HepG2 (cell line): Measurements from ENCODE around the gene TTLL13. TPM values are rescaled to one million over a fixed set of nuclear protein-coding genes. Genes with fewer than 3 reads are reported as not detected.

ENCODE experiments used
- FOXK1 ChIP-seq: sonication (generic); formaldehyde crosslinking; IDR thresholded peaks from 2 replicates; pipeline ENCODE4 v1.4.0; 2020; ENCODE audit warnings: low read depth, missing genetic modification reagents, borderline replicate concordance
- HNF4G ChIP-seq, 2 experiments: sonication (generic) in 1 of 2; formaldehyde crosslinking in 1 of 2; IDR thresholded peaks; 2 replicates each; pipeline versions ENCODE4 v1.4.0 to v1.6.1; 2011 to 2020; ENCODE audit warnings: borderline replicate concordance in 2 of 2, low read depth in 2 of 2, mild to moderate bottlenecking in 2 of 2, low read length in 1 of 2, missing genetic modification reagents in 1 of 2, moderate library complexity in 1 of 2
- polyA plus RNA-seq, 8 experiments: library from polyadenylated mRNA; depleted of rRNA in 3 of 8; stranded (reverse) in 7 of 8; unstranded in 1 of 8; fragments of >200 nt; fragmentation: Illumina TruSeq in 4 of 8; extraction: Trizol in 4 of 8; gene quantifications; 2 replicates each; pipeline versions ENCODE4 v1.2.1 to v1.2.3, GENCODE V29; 2011 to 2016; ENCODE audit warnings: low read depth in 4 of 8, missing spikeins in 1 of 8, mixed read lengths in 1 of 8; ENCODE audit not compliant: insufficient read depth in 1 of 8
- total RNA-seq, 5 experiments: library from RNA; depleted of rRNA; stranded (reverse); fragments of >200 nt; fragmentation: Illumina TruSeq; extraction: Trizol; gene quantifications; 2 replicates each; pipeline ENCODE4 v1.2.3, GENCODE V29; 2016; ENCODE audit warnings: low read depth in 1 of 5
- TF ChIP-seq, protein P1 (sequence below): sonication (generic); formaldehyde crosslinking; IDR thresholded peaks from 2 replicates; pipeline ENCODE4 v1.4.0; 2020; ENCODE audit warnings: missing genetic modification reagents, borderline replicate concordance
- TF ChIP-seq, protein P2 (sequence below): IDR thresholded peaks from 2 replicates; pipeline ENCODE4 v1.6.1; 2012; ENCODE audit warnings: inconsistent platforms
- TF ChIP-seq, protein P3 (sequence below): sonication (generic); formaldehyde crosslinking; IDR thresholded peaks from 2 replicates; pipeline ENCODE4 v1.4.0; 2020; ENCODE audit warnings: mild to moderate bottlenecking, missing genetic modification reagents, borderline replicate concordance
- TF ChIP-seq, protein P4 (sequence below): sonication (generic); formaldehyde crosslinking; IDR thresholded peaks from 2 replicates; pipeline ENCODE4 v1.9.0; 2021; ENCODE audit warnings: missing genetic modification reagents, mild to moderate bottlenecking, borderline replicate concordance

TTLL13 gene
- total and polyA plus RNA-seq, 2 of the 13 experiments (the other 11 are each of a cell fraction or from before 2014, with no cell fraction given) = 0.07 to 0.29 TPM

DNA sequence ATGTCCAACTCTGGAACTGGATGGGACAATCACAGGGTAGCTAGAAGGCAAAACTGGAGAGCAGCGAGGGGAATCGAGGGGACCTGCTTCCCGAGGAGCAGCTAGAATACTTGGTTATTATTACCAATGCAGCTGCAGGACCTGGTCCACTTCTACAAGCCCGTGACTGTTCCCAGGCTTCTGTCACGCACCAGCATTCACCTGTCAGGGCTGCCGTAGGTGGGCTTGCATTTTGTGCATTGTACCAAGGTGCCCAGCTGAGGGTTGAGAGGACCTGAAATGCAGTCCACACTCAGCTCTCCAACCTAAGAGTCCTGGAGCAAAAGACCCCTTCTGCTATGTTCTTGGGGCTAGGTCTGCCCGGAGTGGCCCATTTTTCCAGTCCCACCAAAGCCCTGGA lies 45.9 kb upstream of the TTLL13 start (continued):
- TF ChIP-seq, protein P1, sequence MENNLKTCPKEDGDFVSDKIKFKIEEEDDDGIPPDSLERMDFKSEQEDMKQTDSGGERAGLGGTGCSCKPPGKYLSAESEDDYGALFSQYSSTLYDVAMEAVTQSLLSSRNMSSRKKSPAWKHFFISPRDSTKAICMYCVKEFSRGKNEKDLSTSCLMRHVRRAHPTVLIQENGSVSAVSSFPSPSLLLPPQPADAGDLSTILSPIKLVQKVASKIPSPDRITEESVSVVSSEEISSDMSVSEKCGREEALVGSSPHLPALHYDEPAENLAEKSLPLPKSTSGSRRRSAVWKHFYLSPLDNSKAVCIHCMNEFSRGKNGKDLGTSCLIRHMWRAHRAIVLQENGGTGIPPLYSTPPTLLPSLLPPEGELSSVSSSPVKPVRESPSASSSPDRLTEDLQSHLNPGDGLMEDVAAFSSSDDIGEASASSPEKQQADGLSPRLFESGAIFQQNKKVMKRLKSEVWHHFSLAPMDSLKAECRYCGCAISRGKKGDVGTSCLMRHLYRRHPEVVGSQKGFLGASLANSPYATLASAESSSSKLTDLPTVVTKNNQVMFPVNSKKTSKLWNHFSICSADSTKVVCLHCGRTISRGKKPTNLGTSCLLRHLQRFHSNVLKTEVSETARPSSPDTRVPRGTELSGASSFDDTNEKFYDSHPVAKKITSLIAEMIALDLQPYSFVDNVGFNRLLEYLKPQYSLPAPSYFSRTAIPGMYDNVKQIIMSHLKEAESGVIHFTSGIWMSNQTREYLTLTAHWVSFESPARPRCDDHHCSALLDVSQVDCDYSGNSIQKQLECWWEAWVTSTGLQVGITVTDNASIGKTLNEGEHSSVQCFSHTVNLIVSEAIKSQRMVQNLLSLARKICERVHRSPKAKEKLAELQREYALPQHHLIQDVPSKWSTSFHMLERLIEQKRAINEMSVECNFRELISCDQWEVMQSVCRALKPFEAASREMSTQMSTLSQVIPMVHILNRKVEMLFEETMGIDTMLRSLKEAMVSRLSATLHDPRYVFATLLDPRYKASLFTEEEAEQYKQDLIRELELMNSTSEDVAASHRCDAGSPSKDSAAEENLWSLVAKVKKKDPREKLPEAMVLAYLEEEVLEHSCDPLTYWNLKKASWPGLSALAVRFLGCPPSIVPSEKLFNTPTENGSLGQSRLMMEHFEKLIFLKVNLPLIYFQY = no peak
- TF ChIP-seq HNF4G (IDR thresholded peaks at IDR 0.05; ENCODE audit: borderline replicate concordance, low read depth, low read length) (no peak), HNF4G (CRISPR knock-in tag; IDR thresholded peaks at IDR 0.05; ENCODE audit: borderline replicate concordance, low read depth) (no peak), FOXK1 (CRISPR knock-in tag) (no peak)
- TF ChIP-seq, protein P2, sequence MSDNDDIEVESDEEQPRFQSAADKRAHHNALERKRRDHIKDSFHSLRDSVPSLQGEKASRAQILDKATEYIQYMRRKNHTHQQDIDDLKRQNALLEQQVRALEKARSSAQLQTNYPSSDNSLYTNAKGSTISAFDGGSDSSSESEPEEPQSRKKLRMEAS = no peak
- TF ChIP-seq, protein P3, sequence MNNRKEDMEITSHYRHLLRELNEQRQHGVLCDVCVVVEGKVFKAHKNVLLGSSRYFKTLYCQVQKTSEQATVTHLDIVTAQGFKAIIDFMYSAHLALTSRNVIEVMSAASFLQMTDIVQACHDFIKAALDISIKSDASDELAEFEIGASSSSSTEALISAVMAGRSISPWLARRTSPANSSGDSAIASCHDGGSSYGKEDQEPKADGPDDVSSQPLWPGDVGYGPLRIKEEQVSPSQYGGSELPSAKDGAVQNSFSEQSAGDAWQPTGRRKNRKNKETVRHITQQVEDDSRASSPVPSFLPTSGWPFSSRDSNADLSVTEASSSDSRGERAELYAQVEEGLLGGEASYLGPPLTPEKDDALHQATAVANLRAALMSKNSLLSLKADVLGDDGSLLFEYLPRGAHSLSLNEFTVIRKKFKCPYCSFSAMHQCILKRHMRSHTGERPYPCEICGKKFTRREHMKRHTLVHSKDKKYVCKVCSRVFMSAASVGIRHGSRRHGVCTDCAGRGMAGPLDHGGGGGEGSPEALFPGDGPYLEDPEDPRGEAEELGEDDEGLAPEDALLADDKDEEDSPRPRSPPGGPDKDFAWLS (CRISPR knock-in tag) = no peak
- TF ChIP-seq, protein P4, sequence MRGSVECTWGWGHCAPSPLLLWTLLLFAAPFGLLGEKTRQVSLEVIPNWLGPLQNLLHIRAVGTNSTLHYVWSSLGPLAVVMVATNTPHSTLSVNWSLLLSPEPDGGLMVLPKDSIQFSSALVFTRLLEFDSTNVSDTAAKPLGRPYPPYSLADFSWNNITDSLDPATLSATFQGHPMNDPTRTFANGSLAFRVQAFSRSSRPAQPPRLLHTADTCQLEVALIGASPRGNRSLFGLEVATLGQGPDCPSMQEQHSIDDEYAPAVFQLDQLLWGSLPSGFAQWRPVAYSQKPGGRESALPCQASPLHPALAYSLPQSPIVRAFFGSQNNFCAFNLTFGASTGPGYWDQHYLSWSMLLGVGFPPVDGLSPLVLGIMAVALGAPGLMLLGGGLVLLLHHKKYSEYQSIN = no peak
- TF ChIP-seq, all 625 proteins: peak for 0
